Spinal cord (tissue), 10 donors: ENCODE results near the gene ACTN1. TPM values are rescaled to one million over a fixed set of nuclear protein-coding genes. Genes with fewer than 3 reads are reported as not detected.
"Not testable (repeated sequence)": the region's sequence is repeated elsewhere in the genome, so short reads cannot be mapped to it uniquely, and the experiment has no call there.

Experiments used
- DNase-seq, 6 donors: peaks; one replicate each; pipeline versions ENCODE4 v3.0.0 to v3.0.0-alpha.2; 2013 to 2015; ENCODE audit warnings: low spot score in 6 of 6, low read depth in 4 of 6
- H3K27ac ChIP-seq: one replicate; pipeline ENCODE4 v1.5.1; 2013; ENCODE audit warnings: low read depth, low read length, control low read depth
- H3K27me3 ChIP-seq: one replicate; pipeline ENCODE4 v1.6.1; 2013; ENCODE audit warnings: low read length; ENCODE audit not compliant: control insufficient read depth, insufficient read depth
- H3K36me3 ChIP-seq: one replicate; pipeline ENCODE4 v1.6.1; 2013; ENCODE audit warnings: low read length; ENCODE audit not compliant: control insufficient read depth, insufficient read depth
- H3K4me1 ChIP-seq: one replicate; pipeline ENCODE4 v1.6.1; 2013; ENCODE audit warnings: low read length; ENCODE audit not compliant: control insufficient read depth, insufficient read depth
- H3K4me3 ChIP-seq: one replicate; pipeline ENCODE4 v1.5.1; 2013; ENCODE audit warnings: low read depth, low read length, control low read depth
- H3K9me3 ChIP-seq: one replicate; pipeline ENCODE4 v1.6.1; 2013; ENCODE audit warnings: low read length; ENCODE audit not compliant: control insufficient read depth, insufficient read depth
- WGBS: methylation state at CpG from one replicate; pipeline ENCODE4 v1.1.5; 2013; ENCODE audit warnings: missing lambda C conversion rate; ENCODE audit not compliant: insufficient coverage; 5-methylcytosine and 5-hydroxymethylcytosine counted together
- polyA plus RNA-seq, 2 donors: library from polyadenylated mRNA; unstranded; fragments of 120-200 nt; gene quantifications; one replicate each; pipeline ENCODE4 v1.2.1, GENCODE V29; 2013; ENCODE audit not compliant: insufficient read length in 2 of 2
- total RNA-seq, 2 donors: library from RNA; depleted of rRNA in 1 of 2; stranded (reverse); fragments of 120-200 nt in 1 of 2; fragments of >200 nt in 1 of 2; gene quantifications; one replicate each; pipeline versions ENCODE4 v1.2.3 to v1.2.4, GENCODE V29; 2013 to 2014
- donor health status: healthy.

Gene ACTN1
- total and polyA plus RNA-seq, 4 donors, result 41.6 to 49.4 (median 46.2) TPM

DNA sequence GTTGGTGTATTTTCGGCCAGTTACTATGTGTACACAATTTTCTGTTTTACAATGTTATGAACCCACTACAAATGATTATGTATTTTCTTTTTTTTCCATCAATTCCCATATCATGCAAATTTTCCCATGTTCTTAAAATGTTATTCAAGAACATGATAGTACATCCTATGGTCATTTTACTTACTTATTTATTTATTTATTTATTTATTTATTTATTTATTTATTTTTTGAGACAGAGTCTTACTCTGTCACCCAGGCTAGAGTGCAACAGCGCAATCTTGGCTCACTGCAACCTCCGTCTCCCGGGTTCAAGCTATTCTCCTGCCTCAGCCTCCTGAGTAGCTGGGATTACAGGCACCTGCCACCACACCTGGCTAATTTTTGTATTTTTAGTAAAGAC is 131.5 kb downstream of the ACTN1 start:
- not testable (repeated sequence) for DNase-seq, H3K9me3 ChIP-seq, H3K27ac ChIP-seq, H3K36me3 ChIP-seq, H3K4me3 ChIP-seq, H3K27me3 ChIP-seq
- peaks cover 10% of the 10 kb centered on the region for H3K4me1 ChIP-seq
- 94% methylated on average over 3 of the region's 4 CpGs for WGBS

DNA sequence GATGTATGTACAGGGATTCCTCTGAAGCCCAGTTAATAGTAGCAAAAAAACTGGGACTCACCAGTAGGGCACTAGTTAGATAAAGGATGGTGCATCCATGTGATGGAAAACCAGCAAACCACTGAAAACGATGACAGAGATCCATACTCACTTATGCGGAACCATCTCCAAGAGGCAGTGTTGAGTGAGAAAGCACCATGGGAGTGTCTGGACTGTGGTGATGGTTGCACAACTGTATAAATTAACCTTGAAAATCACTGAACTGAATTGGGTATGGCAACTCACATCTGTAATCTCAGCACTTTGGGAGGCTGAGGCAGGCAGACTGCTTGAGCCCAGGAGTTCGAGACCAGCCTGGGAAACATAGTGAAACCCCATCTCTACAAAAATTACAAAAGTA is 132.6 kb downstream of the ACTN1 start:
- Histone ChIP-seq H3K36me3 (no peaks in the 10 kb centered on the region), H3K4me1 (peaks cover 10% of the 10 kb centered on the region), H3K27me3 (no peaks in the 10 kb centered on the region), H3K9me3 (no peaks in the 10 kb centered on the region), H3K27ac (no peak overlapping the region), H3K4me3 (no peak overlapping the region)
- WGBS, result 100% methylated on average over 2 of the region's 3 CpGs
- no peak for DNase-seq

DNA sequence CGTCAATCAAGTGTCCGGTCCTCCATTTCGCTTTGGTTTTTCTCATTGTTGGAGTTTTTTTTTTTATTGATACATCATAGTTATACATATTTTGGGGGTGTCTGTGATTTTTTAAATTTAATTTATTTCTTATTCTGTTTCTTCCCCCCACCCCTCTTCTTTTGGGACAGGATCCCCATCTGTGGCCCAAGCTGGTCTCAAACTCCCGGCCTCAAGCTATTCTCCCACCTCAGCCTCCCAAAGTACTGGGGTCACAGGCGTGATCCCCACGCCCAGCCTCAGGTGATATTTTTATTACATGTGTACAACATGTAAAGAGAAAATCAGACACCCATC is 134.9 kb downstream of the ACTN1 start:
- H3K4me3 ChIP-seq, result peak overlapping the region; percentile 43
- no peak overlapping the region for H3K27ac ChIP-seq
- no peaks in the 10 kb centered on the region for H3K36me3 ChIP-seq
- no CpG with 5 or more reads among the region's 6 CpGs for WGBS
- peaks cover 10% of the 10 kb centered on the region for H3K4me1 ChIP-seq
- no peaks in the 10 kb centered on the region for H3K9me3 ChIP-seq
- no peak for DNase-seq
- H3K27me3 ChIP-seq, result no peaks in the 10 kb centered on the region

DNA sequence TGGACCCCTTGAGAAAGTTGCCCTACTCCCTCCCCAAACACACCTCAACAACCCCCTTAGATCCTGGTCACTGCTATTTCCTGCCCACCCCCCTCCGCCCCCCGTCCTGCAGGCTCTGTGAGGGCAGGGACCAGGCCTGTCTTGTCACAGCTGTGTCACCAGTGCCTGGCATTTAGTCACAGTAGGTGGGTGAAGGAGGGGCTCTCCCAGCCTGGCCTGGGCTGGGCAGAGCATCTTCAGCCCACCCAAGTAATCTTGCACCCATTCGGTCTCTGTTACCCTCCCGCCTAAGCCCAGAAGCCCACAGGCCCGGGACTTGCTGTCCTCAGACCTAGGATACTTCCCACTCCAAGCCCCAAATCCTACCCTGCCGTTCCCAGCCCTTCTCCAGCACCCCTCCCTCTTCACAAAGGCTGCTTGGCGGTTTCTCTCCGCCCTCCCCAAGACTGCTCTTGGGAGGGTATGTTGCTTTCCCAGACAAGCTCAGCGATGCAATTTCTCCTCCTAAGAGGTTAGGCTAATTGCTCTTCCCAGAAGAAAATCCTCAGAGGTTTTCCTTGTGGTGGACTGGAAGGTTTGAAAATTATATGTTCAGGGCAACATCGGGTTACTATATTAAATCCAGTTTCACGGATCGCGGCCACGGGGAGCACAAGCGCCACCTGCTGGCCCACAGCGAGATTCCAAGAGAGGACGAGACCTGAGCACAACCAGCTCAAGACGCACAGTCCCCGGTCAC is 135.5 kb downstream of the ACTN1 start:
- WGBS, result 6% methylated on average over 13 of the region's 19 CpGs
- no peaks in the 10 kb centered on the region for H3K9me3 ChIP-seq
- peaks cover 10% of the 10 kb centered on the region for H3K4me1 ChIP-seq
- no peaks in the 10 kb centered on the region for H3K36me3 ChIP-seq
- no peaks in the 10 kb centered on the region for H3K27me3 ChIP-seq
- DNase-seq, result peak; percentile 48 to 93 (median 65)
- H3K27ac ChIP-seq, result peak overlapping the region; percentile 47
- H3K4me3 ChIP-seq, result peak overlapping the region; percentile 43

DNA sequence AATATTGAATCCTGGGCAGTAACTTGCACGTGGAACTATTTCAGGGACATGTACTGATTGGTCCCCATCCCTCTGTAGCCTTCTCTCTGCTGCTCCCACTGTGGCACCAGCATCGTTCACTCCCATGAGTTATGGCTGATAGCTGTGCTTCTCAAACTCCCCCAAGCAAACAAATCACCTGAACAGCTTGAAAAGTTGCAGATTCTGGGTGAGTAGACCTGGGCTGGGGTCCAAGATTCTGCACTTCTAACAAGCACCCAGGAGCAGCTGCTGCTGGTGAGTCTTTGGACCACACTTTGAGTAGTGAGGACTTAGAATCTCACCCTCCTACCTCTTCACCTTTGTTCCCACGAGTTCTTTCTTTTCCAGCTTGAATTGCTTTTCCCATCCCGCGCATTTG is 136.8 kb downstream of the ACTN1 start:
- Histone ChIP-seq H3K9me3 (no peaks in the 10 kb centered on the region), H3K36me3 (no peaks in the 10 kb centered on the region), H3K27ac (no peak overlapping the region), H3K4me1 (peaks cover 10% of the 10 kb centered on the region), H3K4me3 (no peak overlapping the region), H3K27me3 (no peaks in the 10 kb centered on the region)
- WGBS, result 81% methylated on average over 3 of the region's 5 CpGs
- peak in 1 of 6 donors; percentile 24 for DNase-seq

DNA sequence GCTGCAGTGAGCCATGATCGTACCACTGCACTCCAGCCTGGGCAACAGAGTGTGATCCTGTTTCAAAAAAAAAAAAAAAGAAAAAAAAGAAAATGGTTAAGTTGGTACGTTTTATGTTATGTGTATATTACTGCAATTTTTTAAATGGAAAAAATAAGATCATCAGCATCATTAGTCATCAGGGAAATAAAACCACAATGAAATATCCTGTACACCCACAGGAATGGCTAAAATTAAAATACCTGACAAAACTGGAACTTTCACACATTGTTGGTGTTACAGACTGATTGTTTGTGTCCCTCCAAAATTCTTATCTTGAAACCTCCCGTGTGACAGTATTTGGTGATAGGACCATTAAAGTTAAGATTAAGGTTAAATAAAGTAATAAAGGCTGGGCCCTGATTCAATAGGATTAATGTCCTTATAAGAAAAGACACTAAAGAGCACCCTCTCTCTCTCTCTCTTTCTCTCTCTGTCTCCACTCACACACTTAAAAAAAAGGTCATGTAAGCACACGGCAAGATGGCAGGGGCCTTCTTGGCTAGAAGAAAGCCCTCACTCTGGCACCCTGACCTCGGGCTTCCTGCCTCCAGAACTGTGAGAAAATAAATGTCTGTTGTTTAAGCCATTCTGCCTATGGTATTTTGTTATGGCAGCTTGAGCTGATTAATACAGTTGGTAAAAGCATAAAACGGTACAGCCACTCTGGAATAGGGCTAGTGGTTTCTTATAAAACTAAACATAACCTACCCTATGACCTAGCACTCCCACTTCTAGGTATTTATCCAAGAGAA is 137.9 kb downstream of the ACTN1 start:
- no peak for DNase-seq
- no peaks in the 10 kb centered on the region for H3K9me3 ChIP-seq
- H3K4me3 ChIP-seq, result no peak overlapping the region
- H3K4me1 ChIP-seq, result peaks cover 10% of the 10 kb centered on the region
- 80% methylated on average over 1 of the region's 6 CpGs for WGBS
- H3K27ac ChIP-seq, result no peak overlapping the region
- no peaks in the 10 kb centered on the region for H3K27me3 ChIP-seq
- H3K36me3 ChIP-seq, result no peaks in the 10 kb centered on the region

DNA sequence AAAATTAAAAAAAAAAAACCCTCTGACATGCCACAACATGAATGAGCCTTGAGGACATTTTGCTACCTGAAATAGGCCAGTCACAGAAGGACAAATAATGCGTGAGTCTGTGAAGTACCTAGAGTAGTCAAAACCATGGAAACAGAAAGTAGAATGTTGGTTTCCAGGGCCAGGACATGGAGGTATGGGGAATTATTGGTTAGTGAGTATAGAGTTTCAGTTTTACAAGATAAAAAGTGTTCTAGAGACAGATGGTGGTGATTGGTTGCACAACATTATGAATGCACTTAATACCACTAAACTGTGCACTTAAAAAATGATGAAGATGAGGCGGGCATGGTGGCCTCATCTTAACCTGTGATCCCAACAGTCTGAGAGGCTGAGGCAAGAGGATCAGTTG is 138.6 kb downstream of the ACTN1 start:
- H3K27me3 ChIP-seq, result no peaks in the 10 kb centered on the region
- WGBS, result 100% methylated on average over 2 of the region's 2 CpGs

DNA sequence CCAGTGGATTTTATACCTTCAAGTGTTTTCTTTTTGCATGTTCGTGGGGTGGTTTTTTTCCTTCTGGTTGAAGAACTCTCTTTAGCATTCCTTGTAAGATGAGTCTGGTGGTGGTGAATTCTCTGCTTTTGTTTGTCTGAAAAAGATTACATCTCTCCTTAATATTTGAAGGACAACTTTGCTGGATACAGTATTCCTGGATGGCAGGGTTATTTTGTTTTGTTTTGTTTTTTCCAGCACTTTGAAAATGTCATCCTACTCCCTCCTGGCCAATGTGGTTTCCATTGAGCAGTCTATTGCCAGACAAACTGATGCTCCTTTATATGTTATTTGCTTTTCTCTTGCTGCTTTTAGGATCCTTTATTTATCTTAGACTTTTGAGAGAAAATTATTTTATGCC is 143.0 kb downstream of the ACTN1 start:
- Histone ChIP-seq H3K27ac (no peak overlapping the region), H3K27me3 (no peaks in the 10 kb centered on the region), H3K36me3 (no peaks in the 10 kb centered on the region), H3K9me3 (no peaks in the 10 kb centered on the region), H3K4me1 (no peaks in the 10 kb centered on the region), H3K4me3 (no peak overlapping the region)
- DNase-seq, result no peak
- WGBS, result no CpG with 5 or more reads among the region's 1 CpG

More for the DNA sequence above, 138.6 kb downstream of the ACTN1 start:
- Histone ChIP-seq H3K9me3 (no peaks in the 10 kb centered on the region), H3K4me3 (no peak overlapping the region), H3K27ac (no peak overlapping the region), H3K36me3 (no peaks in the 10 kb centered on the region), H3K4me1 (peaks cover 10% of the 10 kb centered on the region)
- DNase-seq, result no peak

DNA sequence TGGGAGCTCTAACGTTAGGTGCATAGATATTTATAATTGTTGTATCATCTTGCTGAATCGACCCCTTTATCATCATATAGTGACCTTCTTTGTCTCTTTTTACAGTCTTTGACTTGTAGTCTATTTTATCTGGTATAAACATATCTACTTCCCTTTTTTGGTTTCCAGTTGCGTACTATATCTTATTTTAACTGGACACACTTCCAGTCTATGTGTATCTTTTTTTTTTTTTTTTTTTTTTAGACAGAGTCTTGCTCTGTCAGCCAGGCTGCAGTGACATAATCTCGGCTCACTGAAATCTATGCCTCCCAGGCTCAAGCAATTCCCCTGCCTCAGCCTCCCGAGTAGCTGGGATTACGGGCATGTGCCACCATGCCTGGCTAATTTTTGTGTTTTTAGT is 144.3 kb downstream of the ACTN1 start:
- Histone ChIP-seq H3K9me3 (no peaks in the 10 kb centered on the region), H3K36me3 (no peaks in the 10 kb centered on the region), H3K27ac (no peak overlapping the region), H3K4me1 (no peaks in the 10 kb centered on the region), H3K27me3 (no peaks in the 10 kb centered on the region), H3K4me3 (no peak overlapping the region)
- no peak for DNase-seq
- WGBS, result 100% methylated on average over 3 of the region's 6 CpGs

DNA sequence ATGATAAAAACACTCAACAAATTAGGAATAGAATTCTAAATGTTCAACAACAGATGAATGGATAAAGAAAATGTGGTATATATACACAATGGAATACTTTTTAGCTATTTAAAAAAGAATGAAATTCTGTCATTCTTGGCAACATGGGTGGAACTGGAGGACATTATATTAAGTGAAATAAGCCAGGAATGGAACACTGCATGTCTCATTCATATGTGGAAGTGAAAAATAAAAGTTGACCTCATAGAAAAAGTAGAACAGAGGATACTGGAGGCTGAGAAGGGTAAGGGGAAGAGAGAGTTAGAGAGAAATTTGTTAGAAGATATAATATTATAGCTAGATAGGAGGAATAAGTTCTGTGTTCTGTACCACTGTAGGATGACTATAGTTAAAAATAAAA is 150.4 kb downstream of the ACTN1 start:
- no peaks in the 10 kb centered on the region for H3K36me3 ChIP-seq
- no peak for DNase-seq
- no peaks in the 10 kb centered on the region for H3K9me3 ChIP-seq
- H3K27ac ChIP-seq, result no peak overlapping the region
- H3K27me3 ChIP-seq, result no peaks in the 10 kb centered on the region
- H3K4me3 ChIP-seq, result no peak overlapping the region
- peaks cover 6% of the 10 kb centered on the region for H3K4me1 ChIP-seq
